Left cardiac atrium (tissue), 4 donors: Measurements from ENCODE around the gene GSC2. TPM values are rescaled to one million over a fixed set of nuclear protein-coding genes. Genes with fewer than 3 reads are reported as not detected.

Source experiments
- ATAC-seq, 2 donors: fragments of 200-7000 bp; cut with Tn5 transposase; one replicate each; pipeline ENCODE4 v1.9.1; 2020; ENCODE audit warnings: mild to moderate bottlenecking in 2 of 2, moderate library complexity in 2 of 2
- DNase-seq: peaks from one replicate; pipeline ENCODE4 v3.0.0-alpha.2; 2020
- intact Hi-C, 2 donors: fragments of 100-400 bp; cut with DNase I; formaldehyde crosslinking; loops; one replicate each; pipeline versions ENCODE4 v1.14.1 to v1.15.1; 2022 to 2023
- total RNA-seq, 2 donors: library from RNA; stranded (reverse); fragmentation: NEBNext Ultra II Directional; extraction: Animal tissue kit (Norgen Biotek cat#: 25700); gene quantifications; one replicate each; pipeline ENCODE4 v1.2.1, GENCODE V29; 2021
- donor health status: DM: no; HTN: yes; CAD: no.
- donor health status: DM: no; HTN: yes; CAD: no; lungs with severe emphysema.
- donor health status: DM: yes; HTN: yes; CAD: no.
- donor health status: Dilated cardiomyopathy.

GSC2 gene
- total RNA-seq, 2 donors from 2014 or later = not detected

DNA sequence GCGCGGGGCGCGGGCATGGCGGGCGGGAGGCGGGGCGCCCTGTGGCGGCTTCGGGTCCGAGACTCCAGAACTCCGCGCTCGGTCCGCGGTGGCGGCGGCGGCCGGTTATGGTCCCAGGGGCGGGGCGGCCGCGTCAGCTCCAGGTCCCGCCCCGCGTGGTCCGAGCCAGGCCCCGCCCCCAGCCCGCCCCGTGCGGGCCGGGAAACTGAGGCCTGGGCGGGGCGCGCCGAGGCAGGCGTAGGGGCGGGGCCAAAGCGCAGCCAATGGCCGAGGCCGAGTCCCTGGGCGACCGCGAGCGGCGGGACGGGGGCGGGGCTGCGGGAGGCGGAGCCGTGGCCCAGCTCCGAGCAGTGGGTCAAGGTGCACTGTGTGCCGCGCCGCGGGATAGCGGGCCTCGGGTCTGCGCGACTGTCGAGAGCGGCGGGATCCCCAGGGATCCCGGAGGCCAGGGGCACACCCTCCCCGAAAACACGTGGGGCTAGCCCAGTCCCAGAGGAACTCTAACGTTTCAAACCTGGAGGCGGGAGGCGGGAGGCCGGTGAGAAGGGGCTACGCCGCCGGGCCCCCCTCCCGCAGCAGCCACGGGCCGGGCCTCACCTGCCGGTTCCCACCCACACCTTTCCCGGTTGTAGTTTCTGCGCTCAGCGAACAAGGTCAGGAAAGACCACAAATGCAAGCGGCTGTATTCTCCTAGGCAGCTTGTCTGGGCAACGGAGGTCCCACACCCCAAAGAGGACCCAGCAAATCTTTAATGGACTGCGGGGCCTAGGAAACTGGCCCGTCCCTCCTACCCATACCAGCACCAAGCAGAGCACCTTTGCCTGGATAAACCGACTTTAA lies 28.8 kb upstream of the GSC2 start, which contains the start of gene SLC25A1:
SLC25A1 (minus strand) TSS at position 80 of the 840 bp plus-strand sequence; CDS start at position 17, 63 bp downstream.
- peak; percentile 93 for DNase-seq
- intact Hi-C loops = no loop called here
- ATAC-seq = peak; percentile 85 to 93

DNA sequence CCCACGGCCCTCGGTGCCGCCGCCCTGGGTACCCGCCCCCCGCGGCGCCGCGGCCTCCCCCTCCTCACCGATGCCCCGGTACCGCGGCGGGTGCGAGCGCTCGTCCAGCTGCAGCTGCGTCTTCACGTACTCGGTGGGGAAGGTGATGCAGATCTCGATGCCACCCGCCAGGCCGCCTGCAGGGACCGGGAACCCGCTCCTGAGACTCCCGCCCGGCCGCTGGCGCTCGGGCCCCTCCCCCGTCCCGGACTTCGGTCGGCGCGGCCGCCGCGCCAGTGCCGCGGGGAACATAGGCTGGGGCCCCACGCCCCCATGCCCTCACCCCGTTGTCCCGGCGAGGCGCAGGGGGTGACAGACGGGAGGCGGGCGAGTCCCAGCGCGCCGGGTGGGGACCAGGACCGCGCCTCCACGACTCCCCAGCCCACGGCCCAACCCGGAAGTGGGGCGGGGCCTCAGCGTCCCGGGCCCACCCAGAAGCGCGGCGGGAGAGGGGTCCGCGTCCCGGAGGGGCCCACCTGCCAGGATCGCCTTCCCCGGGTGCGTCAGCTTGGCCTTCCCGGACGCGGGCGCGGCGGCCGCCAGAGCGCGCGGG lies 28.1 kb upstream of the GSC2 start:
- DNase-seq (peak; percentile 68), ATAC-seq (peak; percentile 9 to 14)
- intact Hi-C loops = no loop called here

DNA sequence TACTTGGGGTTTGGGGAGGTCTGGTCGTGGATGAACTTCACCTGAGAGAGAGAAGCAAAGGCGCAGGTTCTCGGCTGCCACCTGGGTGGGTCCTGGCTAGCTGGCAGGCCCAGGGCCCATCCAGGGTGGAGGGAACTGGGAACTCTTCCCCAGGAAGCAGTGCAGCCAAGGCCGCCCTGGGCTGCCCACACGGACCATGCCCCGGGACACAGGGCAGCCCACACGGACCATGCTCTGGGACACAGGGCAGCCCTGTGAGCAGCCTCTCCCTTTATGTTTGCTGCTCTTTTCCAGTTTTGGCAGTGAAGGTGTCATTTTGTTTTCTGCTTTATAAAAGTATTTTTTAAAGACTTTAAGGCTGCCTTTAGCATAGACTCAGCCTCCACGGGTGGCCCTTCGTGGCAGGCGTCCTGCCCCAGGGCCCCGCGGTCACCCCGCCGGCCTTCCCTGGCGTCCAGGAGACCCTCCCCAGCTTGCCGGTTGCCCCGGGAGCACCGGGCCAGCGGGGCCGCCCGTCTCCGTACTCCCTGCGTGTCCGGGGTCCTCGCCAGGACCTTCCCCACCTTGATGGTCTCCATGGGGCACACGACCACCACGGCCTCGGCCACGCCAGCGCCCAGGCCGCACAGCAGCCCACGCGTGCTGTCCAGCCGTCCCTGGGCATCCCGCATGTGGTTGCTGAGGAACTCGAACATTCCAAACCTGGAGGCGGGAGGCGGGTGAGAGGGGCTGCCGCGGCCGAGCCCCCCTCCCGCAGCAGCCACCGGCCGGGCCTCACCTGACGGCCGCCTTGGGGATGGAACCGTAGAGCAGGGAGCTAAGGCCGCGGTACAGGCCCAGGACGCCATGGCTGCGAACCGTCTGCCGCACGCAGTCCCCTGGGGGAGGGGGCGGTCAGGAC lies 27.3 kb upstream of the GSC2 start:
- no peak for ATAC-seq
- no peak for DNase-seq
- intact Hi-C loops = no loop called here

DNA sequence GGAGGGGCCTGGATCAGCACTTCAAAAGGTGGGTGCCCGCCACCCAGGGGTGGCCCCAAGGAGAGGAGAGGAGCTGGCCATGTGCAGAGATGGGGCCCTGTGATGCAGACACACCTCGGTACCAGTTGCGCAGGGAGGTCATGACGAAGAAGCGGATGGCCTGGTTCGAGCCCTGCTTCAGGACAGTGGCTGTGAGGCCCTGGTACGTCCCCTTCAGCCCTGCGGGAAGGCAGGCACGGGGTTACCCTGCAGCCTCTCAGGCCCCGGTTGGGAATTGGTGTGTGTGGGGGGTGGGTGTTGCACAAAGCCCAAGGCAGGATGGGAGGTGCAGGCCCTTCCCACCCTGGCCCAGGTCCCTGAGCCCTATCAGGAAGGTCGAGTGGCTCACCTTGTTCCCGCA lies 26.6 kb upstream of the GSC2 start:
- no peak for DNase-seq
- intact Hi-C loops = no loop called here
- ATAC-seq = no peak

DNA sequence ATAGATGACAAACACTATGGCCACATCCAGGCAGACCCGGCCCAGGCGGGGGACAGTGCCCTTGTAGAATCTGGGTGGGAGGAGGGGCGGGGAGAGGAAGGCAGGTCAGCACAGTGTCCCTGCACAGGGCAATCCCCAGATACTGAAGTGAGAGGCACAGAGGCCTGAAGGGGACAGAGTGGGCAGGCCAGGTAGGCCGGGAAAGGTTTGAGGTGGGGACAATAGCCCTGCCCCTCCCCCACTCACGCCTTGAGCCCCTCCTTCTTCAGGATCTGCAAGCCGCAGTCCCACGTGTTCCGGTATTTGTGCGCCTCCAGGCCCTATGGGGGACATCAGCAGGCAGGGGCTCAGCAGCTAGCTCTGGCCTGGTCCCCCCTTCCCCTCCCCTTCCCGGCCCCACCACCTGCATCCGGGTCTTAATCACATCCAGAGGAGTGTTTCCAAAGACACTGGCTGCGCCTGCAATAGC lies 26.1 kb upstream of the GSC2 start:
- intact Hi-C loops = no loop called here
- ATAC-seq (no peak), DNase-seq (no peak)

DNA sequence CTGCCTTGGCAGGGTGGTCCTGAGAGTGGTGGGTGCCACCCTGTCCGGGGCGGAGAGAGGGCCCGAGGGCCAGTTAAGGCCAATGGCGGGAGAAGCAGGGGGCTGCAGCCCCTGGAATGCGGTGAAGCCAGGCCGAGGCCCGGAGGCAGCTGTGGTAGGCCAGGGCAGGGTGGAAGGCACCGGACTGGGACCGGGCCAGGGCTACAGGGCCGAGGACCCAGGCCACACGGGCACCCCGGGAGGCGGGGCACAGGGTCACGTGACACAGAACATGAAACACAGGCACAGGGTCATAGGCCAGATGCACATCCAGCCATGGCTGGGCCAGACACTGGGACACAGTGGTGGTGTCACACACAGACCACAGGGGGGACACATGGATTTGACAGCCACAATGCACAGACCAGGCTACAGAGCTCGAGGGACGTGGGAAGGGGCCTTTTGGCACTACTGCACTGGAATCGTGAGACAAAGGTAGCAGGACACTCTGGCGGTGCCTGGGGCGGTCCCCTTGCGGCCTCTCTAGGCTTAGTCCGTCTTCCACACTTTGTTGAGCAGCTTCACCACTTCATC lies 25.6 kb upstream of the GSC2 start:
- DNase-seq = no peak
- no peak for ATAC-seq
- intact Hi-C loops = no loop called here

DNA sequence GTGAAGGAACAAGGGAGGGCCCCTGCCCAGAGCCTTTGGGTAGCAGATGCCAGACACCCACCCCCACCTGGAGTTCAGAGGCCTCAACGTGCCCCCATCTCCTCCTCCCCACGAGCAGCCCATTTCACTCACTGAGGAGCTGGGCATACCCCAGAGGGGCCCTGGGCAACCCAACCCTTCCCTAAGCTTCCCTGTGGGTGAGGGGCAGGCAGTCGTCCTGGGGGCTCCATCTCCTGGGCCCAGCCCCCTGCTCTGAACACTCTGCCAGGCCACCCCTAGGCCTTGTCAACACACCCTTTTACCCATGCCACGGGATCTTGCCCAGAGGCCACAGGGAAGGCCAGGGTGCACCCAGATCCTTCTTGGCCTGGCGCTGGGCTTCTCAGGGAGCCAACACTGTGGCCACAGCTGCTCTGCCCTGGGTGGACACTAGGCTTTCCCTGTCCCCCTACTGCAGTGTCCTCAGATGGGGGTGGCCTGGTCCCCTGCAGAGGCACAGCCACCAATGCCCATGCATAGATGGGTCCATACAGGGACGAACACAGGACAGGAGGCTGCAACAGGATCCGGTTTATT lies 25.0 kb upstream of the GSC2 start:
- no peak for DNase-seq
- no peak for ATAC-seq
- intact Hi-C loops = no loop called here

DNA sequence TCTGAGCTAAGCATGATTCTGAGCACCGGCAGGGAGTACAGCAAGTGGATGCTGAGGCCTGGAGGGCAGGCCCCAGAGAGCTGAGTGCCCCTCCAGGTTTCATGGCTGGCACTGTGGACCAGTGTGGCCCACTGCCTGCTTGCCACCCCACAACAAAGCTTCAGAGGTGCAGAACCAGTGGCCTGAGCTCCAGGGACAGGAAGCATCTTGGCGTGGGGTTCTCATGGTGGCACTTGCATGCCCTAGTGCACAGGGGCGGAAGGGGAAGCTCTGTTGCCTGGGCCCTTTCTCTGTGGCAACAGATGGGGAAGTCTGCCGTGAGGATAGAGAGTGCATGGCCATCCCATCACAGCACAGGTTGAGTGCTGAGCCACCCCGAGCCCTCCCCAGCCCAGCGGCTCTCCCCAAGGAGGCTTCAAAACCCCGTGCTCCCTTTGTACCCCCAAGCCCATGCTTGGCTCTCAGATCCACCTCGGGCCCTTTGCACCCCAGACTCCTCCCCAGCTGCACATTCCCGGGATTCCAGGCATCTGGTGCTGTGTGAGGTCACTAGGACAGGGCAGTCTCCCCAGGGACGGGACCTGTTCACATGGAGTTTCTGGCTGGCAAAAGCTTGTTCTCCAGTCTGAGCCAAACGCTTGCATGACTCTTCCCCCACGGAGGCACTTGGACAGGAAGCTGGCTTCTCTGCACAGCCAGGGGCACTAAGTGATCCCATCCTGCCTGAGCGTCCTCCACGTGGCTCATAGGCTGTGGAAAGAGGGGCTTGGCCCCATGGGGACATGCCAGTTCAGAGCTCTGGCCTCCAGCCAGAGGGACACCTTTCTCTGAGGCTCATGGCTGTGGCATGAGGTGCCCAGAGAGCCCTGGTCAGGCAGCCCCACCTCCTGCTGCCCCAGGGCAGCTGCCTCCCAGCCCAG lies 24.3 kb upstream of the GSC2 start:
- ATAC-seq (peak in 1 of 2 donors; percentile 1), DNase-seq (peak; percentile 61)
- intact Hi-C loops = no loop called here

DNA sequence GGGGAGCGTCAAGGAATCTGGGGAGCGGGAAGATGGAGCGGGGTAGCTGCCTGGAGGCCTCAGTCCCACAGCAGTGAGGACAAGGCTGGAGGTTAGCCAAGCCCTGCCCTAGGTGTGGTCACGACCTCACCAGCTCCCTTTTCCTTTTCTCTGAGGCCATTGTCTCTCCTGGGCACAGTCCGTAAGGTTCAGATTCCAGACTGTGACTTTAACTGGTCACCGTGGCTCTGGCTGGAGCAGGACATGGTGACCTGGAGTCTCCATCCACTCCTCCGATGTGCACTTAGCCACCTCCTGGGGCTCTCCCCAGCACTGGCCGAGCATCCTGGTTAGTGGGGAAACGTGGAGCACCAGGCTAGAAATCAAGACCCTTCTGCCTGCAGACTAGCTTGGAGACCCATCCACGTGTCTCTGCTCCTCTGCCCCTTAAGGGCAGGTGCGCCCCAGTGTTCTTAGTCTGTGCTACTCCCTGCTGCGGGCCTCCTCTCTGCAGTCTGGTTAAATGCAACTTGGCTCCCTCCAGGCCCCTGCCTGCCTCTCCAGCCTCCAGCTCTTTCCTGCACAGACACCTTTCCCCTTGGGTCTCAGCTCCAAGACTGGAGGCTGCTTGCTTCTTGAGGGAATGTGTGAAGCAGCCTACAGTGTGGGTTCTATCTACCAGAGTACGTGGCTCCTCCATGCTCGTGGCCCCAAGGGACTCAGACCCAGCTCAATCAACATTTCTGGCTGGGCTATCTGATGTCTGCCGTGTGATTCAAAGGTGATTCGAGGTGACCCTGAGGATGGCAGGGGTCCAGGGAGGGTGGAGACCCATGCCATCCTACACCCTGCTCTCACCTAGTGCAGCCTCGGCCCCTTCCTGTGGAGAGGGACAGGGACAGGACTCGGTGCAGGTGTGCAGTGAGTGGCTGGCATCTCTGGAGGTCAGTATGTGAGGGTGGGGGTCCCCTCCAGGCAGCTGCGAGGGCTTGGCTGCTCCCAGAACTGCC lies 23.2 kb upstream of the GSC2 start:
- DNase-seq (no peak), ATAC-seq (no peak)
- intact Hi-C loops = no loop called here

DNA sequence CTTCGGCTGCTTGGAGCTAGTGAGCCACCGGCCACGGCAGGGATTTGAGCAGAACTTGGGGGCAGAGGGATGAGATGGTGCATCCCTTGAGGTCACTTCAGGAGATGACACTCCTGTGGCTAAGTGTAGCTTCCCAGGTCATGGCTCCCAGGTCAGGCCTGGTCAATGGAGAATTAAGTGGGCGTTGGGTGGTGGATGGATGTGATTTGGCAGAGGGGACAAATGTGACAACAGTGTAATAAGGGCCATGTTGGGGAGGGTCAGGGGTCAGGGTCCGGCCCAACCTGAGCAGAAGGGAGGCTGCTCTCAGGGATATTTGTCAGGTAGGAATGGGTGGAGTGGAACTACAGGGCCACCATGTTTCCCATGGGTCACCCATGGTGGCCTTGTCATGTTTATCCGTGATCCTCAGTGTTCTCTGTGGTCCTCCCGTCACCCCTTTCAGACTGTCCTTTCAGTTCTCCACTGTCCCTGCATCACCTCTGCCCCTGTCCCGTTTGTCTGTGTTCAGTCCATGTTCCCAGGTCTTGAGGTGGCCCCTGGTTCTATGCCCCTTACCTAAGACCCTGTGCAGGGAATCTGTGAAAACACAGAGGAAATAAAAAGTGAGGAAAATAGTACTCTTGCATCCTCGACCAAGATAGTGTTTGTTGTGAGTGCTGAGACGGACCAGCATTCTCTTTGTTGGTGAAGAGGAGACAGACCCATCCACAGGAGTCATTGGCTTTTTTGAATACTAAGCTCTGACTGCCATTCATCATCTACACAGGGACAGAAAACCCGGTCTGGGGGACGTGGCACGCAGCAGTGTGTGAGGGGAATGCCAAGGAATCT lies 22.3 kb upstream of the GSC2 start:
- ATAC-seq (no peak), DNase-seq (no peak)
- intact Hi-C loops = no loop called here

DNA sequence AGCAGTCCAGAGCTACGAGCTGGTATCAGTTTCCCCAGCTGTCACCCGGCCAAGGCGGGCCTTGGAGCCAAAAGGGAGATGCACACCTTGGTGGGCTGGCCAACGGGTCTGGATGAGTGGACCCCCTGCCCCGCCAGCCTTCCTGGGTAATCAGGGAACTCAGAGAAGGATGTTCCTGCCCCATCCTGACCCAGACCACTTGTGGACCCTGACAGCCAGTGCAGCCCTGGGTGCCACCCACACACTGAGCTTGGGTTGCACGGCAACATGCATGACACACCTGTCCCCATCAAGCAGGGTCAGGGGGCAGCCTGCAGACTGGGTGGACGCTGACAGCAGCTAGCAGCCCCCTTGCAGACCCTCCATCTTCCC lies 19.8 kb upstream of the GSC2 start:
- intact Hi-C loops = no loop called here
- DNase-seq (no peak), ATAC-seq (no peak)

DNA sequence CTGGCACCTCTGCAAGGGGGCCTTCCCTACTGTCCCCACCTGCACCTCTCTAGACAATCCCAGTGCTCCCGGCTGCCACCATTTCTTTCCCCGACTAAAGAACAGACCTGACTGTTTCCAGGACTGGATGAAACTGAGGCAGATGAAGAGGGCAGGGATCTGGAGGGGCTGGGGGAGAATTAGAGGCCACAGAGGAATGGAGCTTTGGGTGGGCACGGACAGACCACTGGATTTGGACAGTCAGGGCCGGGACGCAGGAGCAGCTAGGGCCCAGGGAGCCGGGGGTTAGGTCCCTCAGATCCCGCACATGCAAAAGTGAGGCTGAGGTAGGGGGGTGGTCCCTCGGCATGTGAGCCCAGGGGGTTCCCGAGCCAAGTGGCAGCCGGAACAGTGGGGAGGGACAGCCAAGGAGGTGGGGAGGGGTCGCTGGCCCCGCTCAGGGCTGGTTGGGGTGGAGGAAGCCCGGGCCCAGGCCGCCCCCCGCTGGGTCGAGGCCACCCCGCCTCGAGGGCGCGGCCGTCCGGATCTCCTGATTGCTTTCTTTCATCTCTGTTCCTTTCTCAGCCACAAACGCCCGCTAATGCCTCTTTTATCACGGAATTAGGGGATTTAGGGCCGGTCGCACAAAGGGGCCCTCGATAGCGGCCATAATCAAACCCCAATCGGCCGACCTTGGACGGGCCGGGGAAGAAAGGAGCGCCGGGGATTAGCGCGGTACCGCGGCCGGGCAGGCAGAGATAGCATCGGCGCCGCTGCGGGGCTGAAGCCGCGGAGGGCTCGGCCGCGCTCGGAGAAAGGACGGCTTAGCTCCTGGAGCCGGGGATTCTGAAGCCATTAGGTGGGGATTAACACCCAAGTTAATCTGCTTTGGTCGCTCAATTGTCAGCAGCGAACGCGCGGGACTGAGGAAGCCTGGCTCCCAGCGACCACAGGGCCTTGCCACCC lies 19.2 kb upstream of the GSC2 start:
- intact Hi-C loops = no loop called here
- ATAC-seq = no peak
- DNase-seq = no peak

DNA sequence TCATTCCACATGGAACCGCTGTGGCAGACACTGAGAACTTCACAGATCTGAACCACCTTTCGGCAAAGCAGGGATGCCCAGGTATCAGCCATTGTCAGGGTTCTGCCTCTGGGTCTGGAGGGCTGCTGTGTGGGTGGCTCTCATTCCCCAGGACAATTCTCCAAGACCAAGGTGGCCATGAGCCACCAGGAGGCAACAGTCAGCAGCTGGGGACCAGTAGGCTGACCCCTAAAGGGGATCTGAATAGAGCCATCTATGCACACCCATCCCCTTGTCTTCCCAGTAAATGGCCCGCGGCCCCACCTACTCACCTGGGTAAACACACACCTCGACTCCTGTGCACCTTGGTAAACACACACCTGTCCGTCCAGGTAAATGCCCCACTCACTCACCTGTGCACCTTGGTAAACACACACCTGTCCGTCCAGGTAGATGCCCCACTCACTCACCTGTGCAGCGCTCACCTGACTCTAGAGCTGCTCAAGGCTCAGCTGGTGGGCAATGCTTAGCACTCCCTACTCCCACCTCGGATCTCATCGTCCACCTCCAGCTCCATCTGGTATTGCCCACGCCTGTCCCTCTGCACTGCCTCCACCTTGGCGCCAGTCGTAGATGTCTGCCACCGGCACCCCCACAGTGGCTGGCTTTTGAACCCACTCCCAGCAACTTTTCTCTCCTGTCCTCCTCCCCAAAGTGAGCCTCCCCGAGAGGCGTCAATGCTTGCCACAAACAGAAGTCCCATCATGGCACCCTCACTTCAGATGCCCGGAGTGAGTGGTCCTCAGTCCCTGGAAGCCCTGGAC lies 18.2 kb upstream of the GSC2 start:
- intact Hi-C loops = no loop called here
- ATAC-seq = no peak
- DNase-seq = no peak
